Peyer's patch (tissue), 4 donors: ENCODE measurements around the gene AHCY. TPM values are rescaled to one million over a fixed set of nuclear protein-coding genes. Genes with fewer than 3 reads are reported as not detected.
"Not testable (repeated sequence)": the region's sequence is repeated elsewhere in the genome, so short reads cannot be mapped to it uniquely, and the experiment has no call there.

Source experiments
- DNase-seq, 3 donors: peaks; one replicate each; pipeline ENCODE4 v3.0.0-alpha.2; 2017 to 2019
- H3K27ac ChIP-seq, 4 donors: fragments of 200-600 bp; sonication (generic); one replicate each; pipeline ENCODE4 v1.5.1; 2016 to 2019
- H3K27me3 ChIP-seq, 2 donors: fragments of 200-600 bp; sonication (generic); one replicate each; pipeline ENCODE4 v1.5.1; 2019
- H3K36me3 ChIP-seq, 3 donors: fragments of 200-600 bp; sonication (generic); one replicate each; pipeline ENCODE4 v1.5.1; 2016 to 2019
- H3K4me1 ChIP-seq, 4 donors: fragments of 200-600 bp; sonication (generic); one replicate each; pipeline ENCODE4 v1.5.1; 2016 to 2019
- H3K4me3 ChIP-seq, 4 donors: fragments of 200-600 bp; sonication (generic); 1 replicate in 3 of 4; 2 replicates in 1 of 4; pipeline ENCODE4 v1.5.1; 2016 to 2019; ENCODE audit warnings: mild to moderate bottlenecking in 1 of 4
- H3K9me3 ChIP-seq, 4 donors: fragments of 200-600 bp; sonication (generic); one replicate each; pipeline ENCODE4 v1.5.1; 2016 to 2019; ENCODE audit warnings: mild to moderate bottlenecking in 1 of 4
- POLR2A ChIP-seq, 2 donors: fragments of 450-650 bp; IDR thresholded peaks; one replicate each; pipeline ENCODE4 v1.5.1; 2017; ENCODE audit warnings: antibody characterized with exemption in 2 of 2, mild to moderate bottlenecking in 2 of 2, moderate library complexity in 2 of 2
- total RNA-seq, 4 donors: library from RNA; depleted of rRNA; stranded (reverse); fragments of >200 nt; gene quantifications; one replicate each; pipeline ENCODE4 v1.1.0, GENCODE V29; 2016
- TF ChIP-seq, protein P1 (sequence below), 6 experiments: fragments of 450-650 bp in 4 of 6; fragments of 200-600 bp in 2 of 6; sonication (generic) in 1 of 6; IDR thresholded peaks; one replicate each; pipeline ENCODE4 v1.5.1; 2017 to 2019; ENCODE audit warnings: antibody characterized with exemption in 6 of 6, mild to moderate bottlenecking in 3 of 6, moderate library complexity in 1 of 6

The AHCY gene
- total RNA-seq, 4 donors from 2014 or later, result 46.9 to 52.4 (median 49.4) TPM

DNA sequence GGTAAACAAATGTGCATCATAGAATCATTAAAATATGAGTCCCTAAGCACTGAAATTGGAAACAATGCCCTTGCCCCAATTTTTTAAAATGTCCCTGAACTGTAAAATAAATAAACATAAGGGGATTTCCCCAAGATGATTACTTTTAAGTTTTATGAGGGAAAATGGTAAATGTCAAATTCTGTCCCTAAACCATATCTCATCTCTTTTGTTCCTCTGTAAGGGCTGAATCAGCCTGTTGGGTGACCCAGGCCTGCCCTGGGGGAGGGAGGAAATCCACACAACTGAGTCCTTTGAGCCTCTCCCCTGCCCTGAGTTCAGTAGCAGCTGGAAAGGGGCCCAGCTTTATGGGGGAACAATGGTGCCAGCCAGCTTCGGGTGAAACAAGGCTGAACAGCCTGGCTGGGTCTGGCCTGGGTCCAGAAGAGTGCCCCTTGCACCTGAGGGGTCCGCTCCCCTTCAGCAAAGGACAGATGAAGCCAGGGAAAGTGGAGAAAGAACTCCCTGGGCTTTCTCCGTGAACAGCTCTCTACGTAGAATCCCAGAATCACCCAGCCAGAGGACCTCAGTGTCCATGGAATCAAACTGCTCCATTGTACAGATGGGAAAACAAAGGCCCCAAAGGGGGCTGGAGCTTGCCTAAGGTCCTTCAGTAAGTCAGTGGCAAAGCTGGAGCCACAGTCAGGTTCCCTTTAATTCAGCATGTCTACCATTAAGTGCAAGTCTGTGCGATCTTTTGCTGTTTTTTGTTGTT, 31.7 kb upstream of the AHCY start:
- no peaks in the 10 kb centered on the region for H3K9me3 ChIP-seq
- no peaks in the 10 kb centered on the region for H3K27me3 ChIP-seq
- no peak overlapping the region for H3K27ac ChIP-seq
- H3K4me1 ChIP-seq, result peaks cover 0 to 9% (median 0%) of the 10 kb centered on the region in 4 donors
- DNase-seq, result no peak
- H3K36me3 ChIP-seq, result no peaks in the 10 kb centered on the region
- no peak overlapping the region for H3K4me3 ChIP-seq
- TF ChIP-seq, protein P1, sequence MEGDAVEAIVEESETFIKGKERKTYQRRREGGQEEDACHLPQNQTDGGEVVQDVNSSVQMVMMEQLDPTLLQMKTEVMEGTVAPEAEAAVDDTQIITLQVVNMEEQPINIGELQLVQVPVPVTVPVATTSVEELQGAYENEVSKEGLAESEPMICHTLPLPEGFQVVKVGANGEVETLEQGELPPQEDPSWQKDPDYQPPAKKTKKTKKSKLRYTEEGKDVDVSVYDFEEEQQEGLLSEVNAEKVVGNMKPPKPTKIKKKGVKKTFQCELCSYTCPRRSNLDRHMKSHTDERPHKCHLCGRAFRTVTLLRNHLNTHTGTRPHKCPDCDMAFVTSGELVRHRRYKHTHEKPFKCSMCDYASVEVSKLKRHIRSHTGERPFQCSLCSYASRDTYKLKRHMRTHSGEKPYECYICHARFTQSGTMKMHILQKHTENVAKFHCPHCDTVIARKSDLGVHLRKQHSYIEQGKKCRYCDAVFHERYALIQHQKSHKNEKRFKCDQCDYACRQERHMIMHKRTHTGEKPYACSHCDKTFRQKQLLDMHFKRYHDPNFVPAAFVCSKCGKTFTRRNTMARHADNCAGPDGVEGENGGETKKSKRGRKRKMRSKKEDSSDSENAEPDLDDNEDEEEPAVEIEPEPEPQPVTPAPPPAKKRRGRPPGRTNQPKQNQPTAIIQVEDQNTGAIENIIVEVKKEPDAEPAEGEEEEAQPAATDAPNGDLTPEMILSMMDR (IDR thresholded peaks at IDR 0.05), result no peak
- no peak for TF ChIP-seq POLR2A (IDR thresholded peaks at IDR 0.05)

DNA sequence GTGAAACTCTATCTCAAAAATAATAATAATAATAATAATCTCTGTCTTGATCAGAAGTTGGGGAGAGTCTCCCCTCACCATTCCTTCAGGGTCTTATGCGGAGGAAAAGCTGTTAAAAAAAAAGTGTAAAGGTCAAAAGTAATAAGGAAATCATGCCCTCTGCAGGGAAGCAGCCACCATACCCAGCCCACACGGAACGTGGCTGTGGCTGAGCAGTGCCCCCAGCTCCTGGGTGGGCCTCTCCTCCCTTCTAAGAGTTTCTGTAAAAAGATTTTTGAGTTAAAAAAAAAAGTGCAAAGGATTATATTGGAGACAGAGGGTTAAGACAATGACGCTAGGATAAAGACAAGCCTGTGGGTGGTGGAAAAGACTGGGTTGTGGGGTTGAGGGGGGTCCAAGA, 30.6 kb upstream of the AHCY start:
- Histone ChIP-seq H3K4me1 (peaks cover 0 to 9% (median 0%) of the 10 kb centered on the region in 4 donors), H3K9me3 (no peaks in the 10 kb centered on the region), H3K36me3 (no peaks in the 10 kb centered on the region), H3K27ac (no peak overlapping the region), H3K4me3 (no peak overlapping the region), H3K27me3 (no peaks in the 10 kb centered on the region)
- no peak for DNase-seq
- TF ChIP-seq, protein P1 (IDR thresholded peaks at IDR 0.05), result no peak
- no peak for TF ChIP-seq POLR2A (IDR thresholded peaks at IDR 0.05)

DNA sequence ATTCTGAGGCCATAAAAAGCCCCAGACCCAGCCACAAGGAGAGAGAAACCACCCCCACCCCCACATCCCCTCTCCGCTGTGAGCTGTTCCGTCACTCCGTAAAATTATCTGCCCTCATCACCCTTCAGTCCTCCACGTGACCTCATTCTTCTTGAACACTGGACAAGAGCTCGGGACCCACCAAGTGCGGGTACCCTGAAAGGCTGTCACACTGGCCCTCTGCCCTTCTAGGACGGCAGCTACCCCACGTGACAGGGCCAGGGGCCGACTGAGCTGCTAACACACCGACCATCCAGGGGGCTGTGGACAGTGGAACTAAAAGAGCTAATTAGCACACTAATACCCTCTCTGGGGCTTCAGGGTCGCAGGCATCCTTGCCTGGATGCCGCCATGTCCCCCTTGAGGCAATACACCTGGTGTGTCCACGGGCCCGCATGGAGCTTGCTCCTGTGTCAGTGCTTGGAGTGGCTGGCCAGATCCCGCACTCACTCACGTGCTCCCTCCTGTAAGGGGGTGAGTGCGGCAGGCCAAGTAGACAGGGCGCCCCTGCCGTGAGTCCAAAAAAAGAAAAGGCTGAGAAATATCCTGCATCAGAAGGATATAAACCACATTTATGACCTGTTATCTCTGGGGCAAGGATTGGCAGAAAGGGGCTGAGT, 29.2 kb upstream of the AHCY start:
- H3K9me3 ChIP-seq, result no peaks in the 10 kb centered on the region
- TF ChIP-seq POLR2A (IDR thresholded peaks at IDR 0.05), result no peak
- TF ChIP-seq, protein P1 (IDR thresholded peaks at IDR 0.05), result no peak
- DNase-seq, result no peak
- H3K36me3 ChIP-seq, result no peaks in the 10 kb centered on the region
- H3K4me1 ChIP-seq, result peaks cover 0 to 9% (median 0%) of the 10 kb centered on the region in 4 donors
- H3K27ac ChIP-seq, result no peak overlapping the region
- H3K27me3 ChIP-seq, result no peaks in the 10 kb centered on the region
- H3K4me3 ChIP-seq, result no peak overlapping the region

DNA sequence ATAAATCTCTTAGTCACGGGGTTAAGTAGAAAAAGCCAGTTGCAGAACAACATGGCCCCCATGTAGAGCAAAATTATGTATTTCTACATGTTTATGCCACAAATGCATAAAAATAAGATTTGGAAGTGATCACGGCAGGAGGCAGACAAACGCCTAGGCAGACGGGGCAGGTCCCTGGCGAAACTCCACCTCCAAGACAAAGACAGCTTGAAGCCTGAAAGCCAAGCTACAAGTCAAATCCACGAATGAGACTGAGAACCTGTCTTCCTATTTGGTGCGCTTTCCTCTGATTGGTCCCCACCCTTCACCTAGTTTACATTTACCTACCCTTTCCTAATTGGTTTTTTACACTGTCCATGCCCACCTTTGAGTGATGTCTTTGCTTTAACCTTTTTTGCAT, 28.7 kb upstream of the AHCY start:
- H3K4me1 ChIP-seq, result peaks cover 0 to 9% (median 0%) of the 10 kb centered on the region in 4 donors
- no peak overlapping the region for H3K27ac ChIP-seq
- DNase-seq, result no peak
- H3K4me3 ChIP-seq, result no peak overlapping the region
- no peak for TF ChIP-seq POLR2A (IDR thresholded peaks at IDR 0.05)
- TF ChIP-seq, protein P1 (IDR thresholded peaks at IDR 0.05), result no peak
- no peaks in the 10 kb centered on the region for H3K36me3 ChIP-seq
- no peaks in the 10 kb centered on the region for H3K27me3 ChIP-seq
- H3K9me3 ChIP-seq, result no peaks in the 10 kb centered on the region

DNA sequence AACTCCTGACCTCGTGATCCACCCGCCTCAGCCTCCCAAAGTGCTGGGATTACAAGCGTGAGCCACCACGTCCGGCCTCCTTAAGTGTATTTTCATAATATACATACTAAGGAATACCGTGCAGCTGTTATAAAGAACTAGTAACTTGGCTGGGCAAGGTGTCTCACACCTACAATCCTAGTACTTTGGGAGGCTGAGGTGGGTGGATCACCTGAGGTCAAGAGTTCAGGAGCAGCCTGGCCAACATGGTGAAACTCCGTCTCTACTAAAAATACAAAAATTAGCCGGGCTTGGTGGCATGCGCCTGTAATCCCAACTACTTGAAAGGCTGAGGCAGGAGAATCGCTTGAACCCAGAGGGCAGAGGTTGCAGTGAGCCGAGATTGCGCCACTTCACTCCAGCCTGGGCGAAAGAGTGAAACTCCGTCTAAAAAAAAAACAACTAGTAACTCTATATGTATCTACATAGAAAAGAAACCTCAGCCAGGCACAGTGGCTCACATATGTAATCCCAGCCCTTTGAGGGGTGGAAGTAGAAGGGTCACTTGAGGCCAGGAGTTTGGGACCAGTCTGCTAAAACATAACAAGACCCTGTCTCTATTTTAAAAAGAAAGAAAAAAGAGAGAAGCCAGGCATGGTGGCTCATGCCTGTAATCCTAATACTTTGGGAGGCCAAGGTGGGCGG, 27.8 kb upstream of the AHCY start:
- DNase-seq, H3K36me3 ChIP-seq, H3K27me3 ChIP-seq, H3K4me3 ChIP-seq, H3K4me1 ChIP-seq, H3K27ac ChIP-seq, H3K9me3 ChIP-seq: not testable (repeated sequence)
